Eye (tissue), 1 donor: ENCODE measurements around the gene GTPBP1.

ENCODE experiments used
- DNase-seq: peaks from one replicate; pipeline ENCODE4 v3.0.0-alpha.2; 2015

The GTPBP1 gene

DNA sequence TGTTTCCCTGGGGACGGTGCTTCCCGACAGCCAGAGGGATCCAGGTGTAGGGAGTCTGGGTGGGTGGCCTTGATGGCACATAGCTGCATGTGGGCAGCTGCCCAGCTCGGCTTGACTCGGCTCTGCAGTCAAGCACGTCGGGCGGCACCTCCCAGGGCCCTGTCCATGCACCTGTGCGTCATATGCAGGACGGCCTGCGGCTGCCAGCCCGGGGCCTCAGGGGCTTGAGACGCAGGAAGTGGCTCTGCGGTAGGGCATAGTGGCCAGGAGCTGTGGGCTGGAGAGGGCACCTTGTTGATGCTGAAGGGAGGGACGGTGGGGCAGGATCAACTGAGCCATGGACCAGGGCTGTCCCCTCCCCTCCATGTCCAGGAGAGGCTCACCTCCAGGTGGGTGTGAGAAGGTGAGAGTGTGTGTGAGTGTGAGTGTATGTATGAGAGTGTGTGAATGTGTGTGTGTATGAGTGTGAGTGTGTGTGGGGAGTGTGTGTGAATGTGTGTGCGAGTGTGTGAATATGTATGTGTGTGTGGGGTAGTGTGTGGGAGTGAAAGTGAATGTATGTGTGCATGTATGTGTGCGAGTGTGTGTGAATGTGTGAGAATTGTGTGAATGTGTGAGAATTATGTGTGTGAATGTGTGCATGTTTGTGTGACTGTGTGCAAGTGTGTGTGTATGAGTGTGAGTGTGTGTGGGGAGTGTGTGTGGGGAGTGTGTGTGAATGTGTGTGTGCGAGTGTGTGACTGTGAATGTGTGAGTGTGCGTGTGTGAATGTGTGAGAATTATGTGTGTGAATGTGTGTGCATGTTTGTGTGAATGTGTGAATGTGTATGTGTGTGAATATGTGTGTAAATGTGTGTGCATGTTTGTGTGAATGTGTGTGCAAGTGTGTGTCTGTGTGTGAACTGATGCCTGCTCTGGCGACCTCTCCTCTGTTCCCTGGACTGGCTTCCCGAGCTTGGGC, 55.7 kb downstream of the GTPBP1 start:
- no peak for DNase-seq

DNA sequence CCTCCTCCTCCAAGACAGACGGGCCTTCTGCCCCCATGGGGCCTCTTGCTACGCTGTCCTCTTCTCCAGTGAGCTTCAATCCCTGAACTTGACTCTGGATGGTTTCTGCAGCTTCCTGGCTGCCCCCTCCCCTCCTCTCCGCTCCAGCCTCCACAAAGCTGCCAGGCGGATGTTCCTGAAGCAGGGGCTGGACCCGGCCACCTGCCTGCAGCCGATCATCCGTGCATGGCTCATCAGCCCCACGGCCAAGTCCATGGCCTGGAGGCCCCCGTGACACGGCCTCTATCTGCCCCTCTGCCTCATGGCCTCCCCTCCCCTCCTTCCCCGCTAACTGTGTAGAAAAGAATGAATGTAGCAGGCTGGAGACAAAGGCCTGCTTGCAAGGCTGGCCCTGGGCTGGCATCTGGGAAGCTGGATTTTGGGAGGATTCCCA, 56.8 kb downstream of the GTPBP1 start:
- peak; percentile 79 for DNase-seq

DNA sequence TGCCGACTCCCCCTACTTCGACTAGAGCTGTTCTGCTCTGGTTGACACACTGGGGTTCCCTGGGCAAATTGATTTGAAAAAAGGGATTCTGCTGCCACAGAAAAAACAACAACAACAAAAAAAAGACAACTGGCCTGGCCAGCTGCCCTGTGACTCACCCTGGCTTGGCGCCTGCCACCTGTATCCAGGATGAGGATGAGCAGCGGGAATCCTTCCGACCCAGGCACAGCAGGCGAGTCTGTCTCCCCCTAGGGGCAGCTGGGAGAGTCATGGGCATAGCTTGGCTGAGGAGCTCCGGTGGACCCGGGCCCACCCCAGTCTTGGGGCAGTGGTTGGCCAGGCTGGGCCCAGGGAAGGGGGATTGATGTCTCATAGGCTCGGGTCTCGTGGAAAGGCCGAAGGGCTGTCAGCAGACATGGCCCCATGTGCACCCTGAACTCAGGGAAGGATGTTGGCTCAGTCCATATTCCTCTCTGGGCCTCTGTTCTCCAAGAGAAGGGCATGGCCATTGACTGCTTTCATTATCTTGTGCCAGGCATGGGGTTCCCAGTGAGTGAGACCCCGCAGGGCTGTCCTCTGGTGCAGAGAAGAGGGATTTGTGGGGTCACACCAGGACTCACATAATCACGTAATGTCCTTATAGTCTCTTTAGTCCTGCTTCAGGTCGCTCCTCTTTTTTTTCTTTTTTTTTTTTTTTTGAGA, 60.5 kb downstream of the GTPBP1 start:
- DNase-seq = peak; percentile 72

DNA sequence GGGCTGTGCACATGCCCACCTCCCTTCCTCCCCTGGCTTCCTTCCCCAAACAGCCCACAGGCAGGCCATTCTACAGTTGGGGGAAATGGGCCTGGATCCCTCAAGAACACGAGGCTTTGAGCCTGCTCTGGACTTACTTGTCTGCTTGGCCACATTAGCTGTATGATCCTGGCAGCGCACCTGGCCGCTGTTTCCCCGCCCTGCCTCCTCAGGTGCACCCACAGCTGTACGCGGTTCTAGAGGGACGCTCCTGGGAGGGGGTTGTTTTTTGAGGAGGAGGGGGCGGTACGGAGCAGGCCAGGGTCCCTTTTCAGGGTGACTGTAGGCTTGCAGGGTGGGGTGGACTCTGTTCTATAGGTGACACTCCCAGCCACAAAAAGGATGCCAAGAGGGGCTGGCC, 61.6 kb downstream of the GTPBP1 start:
- no peak for DNase-seq

DNA sequence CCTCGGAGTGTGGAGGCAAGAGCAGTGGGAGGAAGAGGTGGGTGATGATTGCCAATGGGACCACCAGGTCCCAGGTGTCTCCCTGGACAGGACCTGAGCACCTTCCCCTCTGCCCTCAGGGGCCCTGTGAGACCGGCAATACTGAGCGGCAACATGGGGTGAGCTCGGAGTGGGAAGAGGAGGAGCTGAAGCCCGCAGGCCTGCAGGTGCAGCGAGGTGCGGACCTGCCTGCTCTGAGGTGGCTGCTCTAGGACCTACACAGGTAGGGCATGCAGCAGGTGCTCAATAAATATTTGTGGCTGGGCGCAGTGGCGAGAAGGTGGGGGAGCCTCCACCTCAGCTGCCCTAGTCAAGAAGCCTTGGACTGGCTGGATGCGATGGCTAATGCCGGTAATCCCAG, 62.3 kb downstream of the GTPBP1 start:
- no peak for DNase-seq

DNA sequence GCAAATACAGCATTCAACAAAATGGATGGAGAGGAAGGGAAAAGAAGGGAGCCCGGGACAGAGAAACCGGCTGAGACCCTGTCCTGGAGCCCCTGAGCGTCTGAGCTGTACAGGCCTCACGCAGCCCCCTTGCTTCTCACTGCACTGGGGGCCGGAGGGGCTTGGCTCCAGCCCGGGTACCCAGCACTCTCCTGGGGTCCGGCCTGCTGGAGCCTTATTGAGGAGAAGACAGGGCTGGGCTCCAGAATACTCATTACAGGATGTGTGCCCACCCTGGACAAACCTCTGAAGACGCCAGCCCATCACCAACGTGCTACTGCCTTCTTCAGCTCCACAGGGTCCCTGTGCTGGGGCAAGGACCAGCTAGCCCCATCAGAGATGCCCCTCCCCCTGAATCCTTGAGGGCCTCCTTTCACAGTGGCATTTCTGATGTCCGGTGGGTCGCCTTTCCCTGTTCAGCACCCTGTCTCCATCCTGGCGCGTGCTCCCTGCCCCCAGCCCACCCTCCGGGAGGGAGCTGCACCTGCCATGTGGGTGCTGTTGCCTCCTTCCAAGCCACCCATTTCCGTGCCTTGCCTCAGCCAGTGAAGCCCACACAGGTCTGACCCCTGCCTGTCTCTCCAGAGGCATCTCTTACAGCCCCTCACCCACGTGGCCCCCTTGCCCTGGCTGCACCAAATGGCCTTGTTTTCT, 64.7 kb downstream of the GTPBP1 start:
- DNase-seq = no peak

DNA sequence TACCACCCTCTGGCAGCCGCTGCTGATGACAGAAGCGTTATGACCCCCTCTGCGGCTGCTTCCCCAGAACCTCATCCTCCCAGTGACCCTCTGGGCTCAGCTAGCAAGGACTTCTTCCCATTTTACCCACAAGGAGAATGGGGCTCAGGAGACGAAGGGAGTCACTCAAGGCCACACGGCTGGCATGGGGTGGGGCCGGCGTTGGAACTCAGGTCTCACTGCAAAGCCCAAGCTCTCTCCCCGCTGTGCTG, 66.8 kb downstream of the GTPBP1 start:
- no peak for DNase-seq

DNA sequence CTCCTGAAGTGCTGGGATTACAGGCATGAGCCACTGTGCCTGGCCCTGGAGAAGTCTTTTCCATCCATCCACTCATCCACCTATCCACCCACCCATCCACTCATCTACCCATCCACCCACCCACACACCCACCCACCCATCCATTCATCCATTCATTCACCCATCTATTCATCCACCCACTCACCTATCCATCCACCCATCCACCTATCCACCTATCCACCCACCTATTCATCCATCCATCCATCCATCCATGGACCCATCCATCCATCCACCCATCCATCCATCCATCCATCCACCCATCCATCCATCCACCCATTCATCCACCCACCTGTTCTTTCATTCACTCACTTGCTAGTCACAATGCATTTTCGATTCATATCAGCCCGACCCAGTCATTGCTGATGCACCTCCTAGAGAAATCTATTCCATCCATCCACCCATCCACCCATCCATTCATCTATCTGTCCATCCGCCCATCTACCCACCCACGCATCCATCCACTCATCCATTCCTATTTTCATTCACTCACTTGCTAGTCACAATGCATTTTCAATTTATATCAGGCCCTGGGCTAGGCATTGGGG, 67.7 kb downstream of the GTPBP1 start:
- DNase-seq = no peak

DNA sequence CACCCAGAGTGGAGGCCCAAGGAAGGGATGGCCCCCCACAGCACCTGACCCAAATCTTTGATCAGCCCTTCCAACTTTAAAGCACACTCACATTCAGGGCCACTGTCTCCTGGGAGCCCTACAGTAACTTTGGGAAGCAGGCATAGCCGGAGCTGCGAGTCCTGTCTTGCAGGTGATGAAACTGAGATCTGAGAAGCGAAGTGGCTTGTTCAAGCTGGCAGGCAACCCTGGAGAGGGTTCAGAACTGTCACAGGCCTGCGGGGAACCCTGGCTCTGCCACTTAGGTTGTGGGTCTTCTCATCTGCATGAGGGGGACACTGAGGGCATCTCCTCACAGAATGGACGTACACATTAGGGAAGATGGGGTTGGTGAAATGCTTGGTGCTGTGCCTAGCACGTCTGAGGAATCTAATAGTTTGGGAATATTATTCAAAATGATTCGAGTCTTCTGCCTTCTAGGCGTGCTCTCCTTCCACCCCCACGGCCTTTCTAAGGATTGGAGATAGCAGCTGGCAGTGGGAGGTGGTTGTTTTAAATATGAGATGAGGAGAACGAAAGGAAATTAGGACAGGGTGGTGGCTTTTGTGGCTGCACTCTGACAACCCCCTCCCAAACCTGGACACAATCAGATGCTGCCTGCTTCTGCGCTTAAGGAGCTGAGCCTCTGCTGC, 68.9 kb downstream of the GTPBP1 start:
- DNase-seq = no peak

DNA sequence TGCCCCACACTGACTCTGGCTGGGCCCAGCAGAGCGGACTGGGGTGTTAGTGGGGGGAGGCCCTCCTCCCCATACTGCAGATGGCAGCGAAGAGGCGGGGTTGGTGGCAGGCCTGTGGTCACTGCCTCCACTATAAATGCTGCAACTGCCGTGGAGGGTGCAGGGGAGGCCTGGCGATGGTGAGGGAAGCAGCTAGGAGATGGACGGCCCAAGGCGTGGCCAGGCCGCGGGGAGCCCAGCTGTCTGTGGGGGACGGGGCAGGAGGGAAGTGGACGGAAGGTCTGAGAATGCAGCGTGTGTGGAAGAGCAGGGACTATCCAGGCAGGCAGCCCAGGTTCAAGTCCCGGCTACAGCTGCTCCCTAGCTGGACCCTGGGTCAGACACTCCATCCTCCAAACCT, 69.9 kb downstream of the GTPBP1 start:
- no peak for DNase-seq

DNA sequence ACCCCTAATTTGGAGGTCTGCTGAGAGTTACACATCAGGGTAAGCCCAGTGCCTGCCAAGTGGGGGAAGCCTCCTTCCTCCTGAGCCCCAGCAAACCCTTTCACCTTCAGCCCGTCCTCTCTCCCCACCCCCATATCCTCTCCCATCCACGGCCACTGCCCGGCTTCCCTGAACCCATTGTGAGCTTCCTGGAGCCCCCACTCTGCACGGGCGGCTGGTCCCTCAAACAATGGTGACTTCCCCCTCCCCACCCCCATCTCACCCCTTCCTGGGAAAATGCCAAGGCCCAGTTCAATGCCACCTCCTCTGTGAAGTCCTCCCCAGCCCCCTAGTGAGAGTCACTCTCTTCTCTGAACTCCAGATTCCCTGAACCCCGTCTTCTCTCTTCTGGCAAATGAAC, 70.3 kb downstream of the GTPBP1 start:
- DNase-seq = no peak

DNA sequence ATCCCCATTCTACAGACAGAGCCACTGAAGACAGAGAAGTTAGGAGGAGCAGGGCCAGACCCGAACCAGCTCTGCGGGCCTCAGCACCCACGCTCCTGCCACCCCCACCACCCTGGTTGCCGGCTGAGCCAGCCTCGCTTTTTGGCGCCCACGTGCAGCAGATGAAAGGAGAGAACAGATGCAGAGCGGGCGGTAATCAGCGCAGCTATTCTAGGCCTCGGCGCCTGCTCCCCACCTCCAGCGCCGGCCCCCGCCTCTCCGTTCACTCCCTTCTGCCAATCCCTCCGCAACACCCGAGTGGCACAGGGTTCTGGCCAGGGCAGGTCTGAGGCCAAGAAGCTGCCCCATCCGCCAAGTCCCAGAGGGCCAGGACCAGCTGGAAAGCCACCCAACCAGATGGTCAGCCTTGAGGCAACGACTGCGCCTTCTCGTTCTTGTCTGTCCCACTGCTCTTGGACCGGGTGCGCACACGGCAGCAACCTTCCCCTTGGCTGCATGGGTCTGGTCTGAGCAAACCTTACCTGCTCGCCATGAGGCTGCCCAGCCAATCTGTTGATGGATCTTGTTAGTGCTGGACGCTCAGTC, 71.4 kb downstream of the GTPBP1 start:
- DNase-seq = no peak

DNA sequence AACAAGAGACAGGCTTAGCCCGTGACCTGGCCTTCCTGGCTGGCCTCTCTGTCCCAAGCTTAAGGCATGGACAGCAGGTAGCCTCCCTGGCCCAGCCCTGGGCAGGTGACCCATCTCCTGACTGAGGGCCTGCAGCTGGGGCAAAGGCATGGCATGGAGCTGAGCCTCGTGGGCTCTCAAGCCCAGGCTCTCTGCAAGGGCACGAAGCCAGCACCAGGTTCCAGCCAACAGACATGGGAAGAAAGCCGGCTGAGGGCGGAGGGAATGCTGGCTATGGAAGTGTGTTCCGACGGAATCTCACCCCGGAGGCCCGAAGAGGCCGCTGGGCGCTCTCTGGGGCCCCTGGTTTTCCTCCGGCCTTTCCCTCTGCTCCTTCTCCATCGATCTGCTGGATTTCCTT, 75.3 kb downstream of the GTPBP1 start:
- DNase-seq = no peak

DNA sequence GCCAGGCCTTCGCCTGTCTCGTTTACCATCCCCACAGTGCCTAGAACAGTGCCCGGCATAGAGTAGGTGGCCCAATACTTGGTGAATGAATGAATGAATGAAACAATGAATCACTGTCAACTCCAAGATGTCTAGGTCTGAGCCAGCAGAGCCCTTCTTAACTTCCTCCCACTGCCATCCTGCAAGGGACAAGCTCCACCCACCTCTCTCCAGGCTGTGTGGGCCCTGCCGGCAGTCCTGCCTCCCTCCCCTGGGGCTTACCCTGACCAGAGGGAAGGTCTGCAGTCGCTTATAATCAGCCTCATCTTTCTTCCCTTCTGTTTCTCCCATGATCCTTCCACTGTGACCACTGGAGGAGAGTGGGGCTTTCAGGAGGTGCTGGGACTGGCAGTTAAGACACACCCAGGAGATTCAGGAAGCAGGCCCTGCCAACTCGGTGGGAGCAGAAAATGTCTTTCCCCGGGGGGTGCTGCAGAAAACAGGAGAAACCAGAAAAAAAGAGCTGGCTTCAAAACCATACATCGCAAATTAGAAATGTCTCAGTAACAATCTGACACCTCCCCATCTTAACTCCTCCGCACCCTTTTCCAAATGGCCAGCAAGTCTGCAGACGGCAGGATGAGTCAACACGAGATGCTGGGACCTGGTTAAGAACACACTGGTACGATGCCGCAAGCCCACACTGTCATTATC, 76.8 kb downstream of the GTPBP1 start:
- peak; percentile 44 for DNase-seq
